Endometrium (tissue), 2 donors: ENCODE measurements around the gene NEDD9.

ENCODE experiments used
- FAIRE-seq: peaks from 2 replicates; lab custom pipeline; 2012; peaks lifted over from hg19 to GRCh38; lab: Jason Lieb, UNC
- donor health status: control.
- donor health status: control.

Gene NEDD9

GRCh38 chr6:11232193-11232769, at the start of gene NEDD9:
TSS of gene NEDD9 (minus strand) at chr6:11232668. CDS start at chr6:11232515, 153 bp downstream.
- FAIRE-seq: peak; percentile 88

- no peak for FAIRE-seq
Observed at GRCh38 chr6:11282245-11282644, 49.8 kb upstream of the NEDD9 start.

- no peak for FAIRE-seq
Observed at GRCh38 chr6:11280394-11280793, 47.9 kb upstream of the NEDD9 start.

GRCh38 chr6:11279284-11279689, 46.8 kb upstream of the NEDD9 start:
- FAIRE-seq: peak; percentile 26

- FAIRE-seq: no peak
Observed at GRCh38 chr6:11278207-11278559, 45.7 kb upstream of the NEDD9 start.

- FAIRE-seq: no peak
Observed at GRCh38 chr6:11277275-11278206, 45.1 kb upstream of the NEDD9 start.

GRCh38 chr6:11276911-11277274, 44.4 kb upstream of the NEDD9 start:
- no peak for FAIRE-seq

GRCh38 chr6:11276228-11276627, 43.8 kb upstream of the NEDD9 start:
- FAIRE-seq: no peak

- no peak for FAIRE-seq
Observed at GRCh38 chr6:11275598-11275997, 43.1 kb upstream of the NEDD9 start.

- no peak for FAIRE-seq
Observed at GRCh38 chr6:11273406-11274065, 41.1 kb upstream of the NEDD9 start.

GRCh38 chr6:11272491-11273192, 40.2 kb upstream of the NEDD9 start:
- no peak for FAIRE-seq

- no peak for FAIRE-seq
Observed at GRCh38 chr6:11271228-11272020, 39.0 kb upstream of the NEDD9 start.

- no peak for FAIRE-seq
Observed at GRCh38 chr6:11270030-11271027, 37.9 kb upstream of the NEDD9 start.

GRCh38 chr6:11268978-11269377, 36.5 kb upstream of the NEDD9 start:
- FAIRE-seq: no peak

GRCh38 chr6:11266926-11267325, 34.5 kb upstream of the NEDD9 start:
- FAIRE-seq: no peak

- no peak for FAIRE-seq
Observed at GRCh38 chr6:11265932-11266331, 33.5 kb upstream of the NEDD9 start.

- FAIRE-seq: no peak
Observed at GRCh38 chr6:11264100-11264499, 31.6 kb upstream of the NEDD9 start.

- FAIRE-seq: no peak
Observed at GRCh38 chr6:11263291-11263775, 30.9 kb upstream of the NEDD9 start.

- FAIRE-seq: no peak
Observed at GRCh38 chr6:11262242-11262641, 29.8 kb upstream of the NEDD9 start.
